NCI-H1417 (cell line): ENCODE results near the gene DLG2.
"Not testable (repeated sequence)": the region's sequence is repeated elsewhere in the genome, so short reads cannot be mapped to it uniquely, and the experiment has no call there.

Source experiments
- DNase-seq, 3 experiments: peaks; one replicate each; lab custom pipeline; 2025; lab: John Stamatoyannopoulos, UW

Gene DLG2

GRCh38 chr11:85231588-85231987 is 395.6 kb downstream of the DLG2 start:
- no peak for DNase-seq

- DNase-seq = not testable (repeated sequence)
Measured at GRCh38 chr11:85229723-85230122, 397.4 kb downstream of the DLG2 start.

- no peak for DNase-seq
Measured at GRCh38 chr11:85196968-85197367, 430.2 kb downstream of the DLG2 start.

- DNase-seq = no peak
Measured at GRCh38 chr11:85195934-85196333, 431.2 kb downstream of the DLG2 start.

- DNase-seq = no peak
Measured at GRCh38 chr11:85187992-85188391, 439.2 kb downstream of the DLG2 start.

GRCh38 chr11:85184721-85185120 is 442.4 kb downstream of the DLG2 start:
- DNase-seq = no peak

- peak; percentile 35 to 75 (median 61) for DNase-seq
Measured at GRCh38 chr11:85182441-85183387, 444.4 kb downstream of the DLG2 start.

- no peak for DNase-seq
Measured at GRCh38 chr11:85180528-85180927, 446.6 kb downstream of the DLG2 start.

- no peak for DNase-seq
Measured at GRCh38 chr11:85171648-85172257, 455.4 kb downstream of the DLG2 start.

- no peak for DNase-seq
Measured at GRCh38 chr11:85170184-85170583, 457.0 kb downstream of the DLG2 start.

- no peak for DNase-seq
Measured at GRCh38 chr11:85167471-85167870, 459.7 kb downstream of the DLG2 start.

GRCh38 chr11:85167038-85167437 is 460.1 kb downstream of the DLG2 start:
- no peak for DNase-seq

GRCh38 chr11:85165819-85166218 is 461.3 kb downstream of the DLG2 start:
- no peak for DNase-seq

GRCh38 chr11:85164743-85165142 is 462.4 kb downstream of the DLG2 start:
- DNase-seq = no peak

- no peak for DNase-seq
Measured at GRCh38 chr11:85154294-85154693, 472.9 kb downstream of the DLG2 start.

GRCh38 chr11:85137597-85137996 is 489.5 kb downstream of the DLG2 start:
- DNase-seq = peak in 1 of 3 experiments; percentile 67

- DNase-seq = no peak
Measured at GRCh38 chr11:85133636-85134035, 493.5 kb downstream of the DLG2 start.

GRCh38 chr11:85132851-85133585 is 494.1 kb downstream of the DLG2 start:
- no peak for DNase-seq

- no peak for DNase-seq
Measured at GRCh38 chr11:85127349-85127748, 499.8 kb downstream of the DLG2 start.

GRCh38 chr11:85123752-85124231 is 503.4 kb downstream of the DLG2 start:
- no peak for DNase-seq

- no peak for DNase-seq
Measured at GRCh38 chr11:85118151-85118550, 509.0 kb downstream of the DLG2 start.

- no peak for DNase-seq
Measured at GRCh38 chr11:85115798-85116197, 511.3 kb downstream of the DLG2 start.
